Heart left ventricle (tissue), 13 donors: Measurements from ENCODE around the gene PLCXD1.

Source experiments
- CTCF ChIP-seq, 12 donors: fragments of 200-600 bp; sonication (generic) in 4 of 12; IDR thresholded peaks; one replicate each; pipeline versions ENCODE4 v1.5.0 to v1.8.0; 2018 to 2022; ENCODE audit warnings: antibody characterized with exemption in 12 of 12, mild to moderate bottlenecking in 5 of 12
- POLR2A ChIP-seq, 2 donors: fragments of 450-650 bp; IDR thresholded peaks; one replicate each; pipeline ENCODE4 v1.6.1; 2017; ENCODE audit warnings: antibody characterized with exemption in 2 of 2, mild to moderate bottlenecking in 2 of 2, moderate library complexity in 2 of 2
- donor health status: ischemic (EF 13 %, LVEDD 7.1; RV severe dilation, severe dysfunction).
- donor health status: DM: no; HTN: yes; CAD: no.
- donor health status: DM: no; HTN: no; CAD: no.
- donor health status: ischemic (EF 25% LVEDD 6.9; RV normal size, moderate dysfunction).
- donor health status: ischemic (EF 25% LVEDD 5.7; RV mildly dilated, moderate dysfunction).
- donor health status: ischemic (EF 35%, LVEDD 5.7; RV mildly dilated, moderate dysfunction).
- donor health status: nonischemic (EF 11% LVEDD 7.7; RV severe dilation, severe dysfunction).
- donor health status: DM: yes; HTN: yes; CAD: no.
- donor health status: PGD.
- donor health status: ischemic (EF 29% LVEDD 5.4; RV normal size, mild dysfunction).
- donor health status: nonischemic (EF 23%, LVEDD 6.1; RV moderate dilation, normal function).

DNA sequence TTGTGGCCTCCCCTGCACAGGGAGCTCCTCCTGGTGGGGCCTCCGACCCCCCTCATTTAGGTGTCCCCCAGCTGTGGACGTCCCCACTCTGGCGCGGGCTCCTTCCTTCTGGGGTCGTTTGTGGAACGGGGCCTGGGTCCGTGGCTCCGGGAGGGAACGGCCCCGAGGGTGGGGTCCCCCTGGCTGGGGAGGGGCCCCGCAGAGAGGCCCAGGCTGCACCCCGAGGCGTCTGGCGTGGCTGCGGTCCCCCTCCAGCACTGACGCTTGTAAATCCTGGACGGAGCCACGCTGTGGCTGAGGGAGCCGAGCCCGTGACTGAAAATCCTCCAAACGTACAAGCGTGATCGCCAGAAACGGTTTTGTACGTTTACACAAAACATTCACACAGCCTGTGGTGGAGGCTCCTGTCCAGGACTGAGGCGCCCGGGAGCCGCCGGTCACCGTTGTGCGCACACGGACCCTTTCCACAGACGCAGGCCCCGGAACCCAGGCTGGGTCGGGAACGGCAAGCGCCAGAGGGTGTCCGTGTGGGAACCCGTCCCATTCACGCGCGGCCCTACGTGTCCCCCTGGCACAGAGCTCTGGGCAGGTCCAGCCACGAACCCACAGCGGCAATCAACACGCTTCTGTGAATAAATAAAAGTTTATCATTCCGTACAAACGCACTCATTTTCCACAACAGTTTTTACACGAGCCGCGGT lies 52.6 kb downstream of the PLCXD1 start:
- TF ChIP-seq CTCF (IDR thresholded peaks at IDR 0.05), result no peak
- no peak for TF ChIP-seq POLR2A (IDR thresholded peaks at IDR 0.05)
